ENCODE results near the gene RRP12. TPM values are rescaled to one million over a fixed set of nuclear protein-coding genes. Genes with fewer than 3 reads are reported as not detected.

The RRP12 gene
- total and polyA plus RNA-seq, 11 donors: 6.0 to 61.2 (median 21.5) TPM

DNA sequence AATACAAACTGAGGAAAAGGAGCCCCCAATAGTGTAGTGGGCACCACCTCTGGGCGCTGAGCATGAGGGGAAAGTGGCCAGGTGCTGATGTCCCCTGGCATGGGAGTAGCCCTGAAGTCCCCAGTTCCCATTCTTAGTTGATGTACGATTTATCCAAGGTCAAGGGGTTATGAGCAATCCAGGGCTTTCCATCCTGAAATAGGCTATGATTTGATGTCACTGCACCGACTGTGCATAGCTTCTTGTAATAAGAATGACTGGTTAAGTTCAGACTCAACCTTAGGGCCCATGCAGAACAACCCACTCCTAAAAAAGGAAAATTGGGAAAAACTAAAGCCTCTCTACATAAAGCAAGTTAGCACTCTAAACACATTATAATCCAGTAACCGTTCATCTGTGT lies 77.6 kb downstream of the RRP12 start:
- no peak overlapping the region for H3K27ac ChIP-seq
- H3K4me1 ChIP-seq: peaks cover 0 to 55% (median 19%) of the 10 kb centered on the region in 12 donors
- no peaks in the 10 kb centered on the region for H3K9me3 ChIP-seq
- DNase-seq (no peak), ATAC-seq (no peak)
- WGBS, 4 donors: 86 to 90% (median 87%) methylated on average over 4 of the region's 4 CpGs
- H3K27me3 ChIP-seq: no peaks in the 10 kb centered on the region
- H3K36me3 ChIP-seq: peaks cover 0 to 7% (median 2%) of the 10 kb centered on the region in 9 donors
- intact Hi-C loops (cut with DNase I): loop anchor here in 1 of 10 donors (10.0 kb wide), 1 partner anchor 49 kb away; no protein-coding TSS in a partner anchor
- no peak overlapping the region for H3K4me3 ChIP-seq
- TF ChIP-seq POLR2A (IDR thresholded peaks at IDR 0.05): no peak
- TF ChIP-seq, protein P1, sequence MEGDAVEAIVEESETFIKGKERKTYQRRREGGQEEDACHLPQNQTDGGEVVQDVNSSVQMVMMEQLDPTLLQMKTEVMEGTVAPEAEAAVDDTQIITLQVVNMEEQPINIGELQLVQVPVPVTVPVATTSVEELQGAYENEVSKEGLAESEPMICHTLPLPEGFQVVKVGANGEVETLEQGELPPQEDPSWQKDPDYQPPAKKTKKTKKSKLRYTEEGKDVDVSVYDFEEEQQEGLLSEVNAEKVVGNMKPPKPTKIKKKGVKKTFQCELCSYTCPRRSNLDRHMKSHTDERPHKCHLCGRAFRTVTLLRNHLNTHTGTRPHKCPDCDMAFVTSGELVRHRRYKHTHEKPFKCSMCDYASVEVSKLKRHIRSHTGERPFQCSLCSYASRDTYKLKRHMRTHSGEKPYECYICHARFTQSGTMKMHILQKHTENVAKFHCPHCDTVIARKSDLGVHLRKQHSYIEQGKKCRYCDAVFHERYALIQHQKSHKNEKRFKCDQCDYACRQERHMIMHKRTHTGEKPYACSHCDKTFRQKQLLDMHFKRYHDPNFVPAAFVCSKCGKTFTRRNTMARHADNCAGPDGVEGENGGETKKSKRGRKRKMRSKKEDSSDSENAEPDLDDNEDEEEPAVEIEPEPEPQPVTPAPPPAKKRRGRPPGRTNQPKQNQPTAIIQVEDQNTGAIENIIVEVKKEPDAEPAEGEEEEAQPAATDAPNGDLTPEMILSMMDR (IDR thresholded peaks at IDR 0.05): no peak

- DNase-seq (no peak), ATAC-seq (no peak)
- no peaks in the 10 kb centered on the region for H3K27me3 ChIP-seq
- peak overlapping the region in 2 of 12 donors; percentile 70 to 81 for H3K4me3 ChIP-seq
- intact Hi-C loops (cut with DNase I): loop anchor here in 2 of 10 donors (2.0 to 10.0 kb wide), 2 partner anchors 33 to 47 kb away; no protein-coding TSS in a partner anchor
- WGBS, 4 donors: 80 to 93% (median 88%) methylated on average over 3 of the region's 3 CpGs
- TF ChIP-seq POLR2A (IDR thresholded peaks at IDR 0.05): no peak
- TF ChIP-seq, protein P1 (IDR thresholded peaks at IDR 0.05): no peak
- H3K4me1 ChIP-seq: peaks cover 0 to 51% (median 20%) of the 10 kb centered on the region in 12 donors
- no peaks in the 10 kb centered on the region for H3K36me3 ChIP-seq
- H3K9me3 ChIP-seq: no peaks in the 10 kb centered on the region
- peak overlapping the region in 1 of 12 donors; percentile 99 for H3K27ac ChIP-seq
Observed at GRCh38 chr10:97321804-97322190, 79.3 kb downstream of the RRP12 start.

GRCh38 chr10:97321032-97321803 lies 79.9 kb downstream of the RRP12 start:
- Histone ChIP-seq H3K4me3 (peak overlapping the region; percentile 66 to 98 (median 84)), H3K36me3 (no peaks in the 10 kb centered on the region), H3K9me3 (no peaks in the 10 kb centered on the region), H3K4me1 (peaks cover 0 to 50% (median 20%) of the 10 kb centered on the region in 12 donors), H3K27me3 (no peaks in the 10 kb centered on the region), H3K27ac (peak overlapping the region in 6 of 12 donors; percentile 3 to 99 (median 81))
- WGBS, 4 donors: 25 to 44% (median 35%) methylated on average over 29 to 38 of the region's 38 CpGs
- ATAC-seq (peak in 1 of 4 donors; percentile 1), DNase-seq (peak; percentile 32 to 70 (median 40))
- TF ChIP-seq, protein P1 (IDR thresholded peaks at IDR 0.05): no peak
- TF ChIP-seq POLR2A (IDR thresholded peaks at IDR 0.05): no peak
- intact Hi-C loops (cut with DNase I): loop anchor here in 2 of 10 donors (2.0 to 10.0 kb wide), 2 partner anchors 34 to 46 kb away; no protein-coding TSS in a partner anchor

DNA sequence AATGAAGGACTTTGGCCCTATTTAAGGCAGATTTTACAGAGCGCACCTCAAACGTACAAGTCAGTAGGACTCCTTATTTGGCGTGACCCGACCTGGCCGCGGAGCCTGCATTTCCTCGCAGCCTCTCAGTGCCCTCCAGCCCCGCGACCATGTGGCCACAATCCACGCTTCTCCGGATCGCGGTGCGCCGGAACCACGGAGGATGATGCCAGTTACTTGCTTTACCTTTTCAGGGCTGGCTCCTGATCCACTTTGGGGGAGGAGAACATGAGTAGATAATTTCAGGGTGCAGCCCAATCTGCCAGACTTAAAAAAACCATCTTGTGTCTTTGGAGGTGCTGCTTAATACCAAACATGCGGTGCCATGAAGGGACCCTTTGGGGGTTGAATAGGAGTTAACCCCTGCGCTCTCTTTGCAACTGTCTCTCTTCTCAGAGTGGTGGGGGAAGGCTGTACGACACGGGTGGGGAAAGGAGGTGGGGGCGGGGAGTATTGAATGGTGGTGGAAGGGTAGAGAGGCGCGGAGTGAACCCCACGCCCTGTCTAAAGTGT lies 80.6 kb downstream of the RRP12 start:
- no peaks in the 10 kb centered on the region for H3K9me3 ChIP-seq
- no peaks in the 10 kb centered on the region for H3K27me3 ChIP-seq
- DNase-seq (peak in 4 of 5 donors; percentile 17 to 62 (median 28)), ATAC-seq (no peak)
- WGBS, 4 donors: 14 to 22% (median 19%) methylated on average over 21 to 24 of the region's 24 CpGs
- H3K4me1 ChIP-seq: peaks cover 0 to 50% (median 20%) of the 10 kb centered on the region in 12 donors
- peak overlapping the region; percentile 66 to 98 (median 84) for H3K4me3 ChIP-seq
- H3K27ac ChIP-seq: peak overlapping the region; percentile 66 to 100 (median 96)
- H3K36me3 ChIP-seq: no peaks in the 10 kb centered on the region
- TF ChIP-seq, protein P1 (IDR thresholded peaks at IDR 0.05): no peak
- no peak for TF ChIP-seq POLR2A (IDR thresholded peaks at IDR 0.05)
- intact Hi-C loops (cut with DNase I): loop anchor here in 2 of 10 donors (1.0 to 10.0 kb wide), 3 partner anchors 14 to 46 kb away; partner anchors contain the start of gene FRAT2 (in 1 of the 2)

Data from heart left ventricle (tissue), 16 donors.